CD14-positive monocyte (primary cell): ENCODE results near the gene ENTHD1. TPM values are rescaled to one million over a fixed set of nuclear protein-coding genes. Genes with fewer than 3 reads are reported as not detected.

ENCODE experiments used
- DNase-seq, 3 donors: peaks; one replicate each; pipeline ENCODE4 v3.0.0-alpha.2; 2011 to 2022
- H2AFZ ChIP-seq: 2 replicates; pipeline ENCODE4 v1.6.0; 2012; ENCODE audit warnings: mild to moderate bottlenecking, low read depth, low read length, inconsistent platforms; ENCODE audit not compliant: insufficient read depth, poor library complexity, severe bottlenecking
- H3K27ac ChIP-seq, 2 donors: 1 replicate in 1 of 2; 2 replicates in 1 of 2; pipeline ENCODE4 v1.5.1; 2012 to 2013; ENCODE audit warnings: low read length in 2 of 2, control low read depth in 1 of 2, inconsistent platforms in 1 of 2, low read depth in 1 of 2, mild to moderate bottlenecking in 1 of 2
- H3K27me3 ChIP-seq, 2 donors: one replicate each; pipeline versions ENCODE4 v1.6.0 to v1.6.1; 2011 to 2013; ENCODE audit warnings: low read length in 2 of 2; ENCODE audit not compliant: control insufficient read depth in 2 of 2, insufficient read depth in 2 of 2
- H3K36me3 ChIP-seq, 2 donors: replicated peaks in 1 of 2; 1 replicate in 1 of 2; 2 replicates in 1 of 2; pipeline versions ENCODE4 v1.5.1 to v1.6.1; 2012 to 2013; ENCODE audit warnings: low read length in 2 of 2, control low read depth in 1 of 2, inconsistent platforms in 1 of 2, mild to moderate bottlenecking in 1 of 2; ENCODE audit not compliant: insufficient read depth in 2 of 2, control insufficient read depth in 1 of 2
- H3K4me1 ChIP-seq, 2 donors: 1 replicate in 1 of 2; 2 replicates in 1 of 2; pipeline versions ENCODE4 v1.5.1 to v1.6.1; 2012 to 2013; ENCODE audit warnings: low read length in 2 of 2, control low read depth in 1 of 2, inconsistent platforms in 1 of 2, mild to moderate bottlenecking in 1 of 2, moderate library complexity in 1 of 2; ENCODE audit not compliant: insufficient read depth in 2 of 2, control insufficient read depth in 1 of 2
- H3K4me2 ChIP-seq: replicated peaks from 2 replicates; pipeline ENCODE3; 2012; ENCODE audit warnings: low read length, moderate library complexity, mild to moderate bottlenecking; ENCODE audit not compliant: poor library complexity, severe bottlenecking; ENCODE audit errors: extremely low read depth
- H3K4me3 ChIP-seq, 3 experiments: fragments of 200-600 bp in 1 of 3; sonication (generic) in 1 of 3; replicated peaks in 1 of 3; 1 replicate in 2 of 3; 2 replicates in 1 of 3; pipeline ENCODE4 v1.5.1; 2011 to 2013; ENCODE audit warnings: low read length in 3 of 3, mild to moderate bottlenecking in 3 of 3, control low read depth in 2 of 3, low read depth in 2 of 3, inconsistent platforms in 1 of 3, moderate library complexity in 1 of 3
- H3K79me2 ChIP-seq: 2 replicates; pipeline ENCODE4 v1.6.0; 2012; ENCODE audit warnings: mild to moderate bottlenecking, control low read depth, inconsistent platforms, low read length, moderate library complexity; ENCODE audit not compliant: insufficient read depth
- H3K9ac ChIP-seq: 2 replicates; pipeline ENCODE4 v1.6.0; 2017; ENCODE audit warnings: low read length, mild to moderate bottlenecking; ENCODE audit not compliant: insufficient read depth, poor library complexity, severe bottlenecking
- H3K9me3 ChIP-seq, 2 donors: replicated peaks in 1 of 2; 1 replicate in 1 of 2; 2 replicates in 1 of 2; pipeline versions ENCODE4 v1.5.1 to v1.6.1; 2012 to 2013; ENCODE audit warnings: low read length in 2 of 2, control low read depth in 1 of 2; ENCODE audit not compliant: control insufficient read depth in 1 of 2, insufficient read depth in 1 of 2
- H4K20me1 ChIP-seq: 2 replicates; pipeline ENCODE4 v1.6.0; 2012; ENCODE audit warnings: mild to moderate bottlenecking, low read length, control low read depth, moderate library complexity; ENCODE audit not compliant: insufficient read depth
- H3K27ac Mint-ChIP-seq, 7 donors: one replicate each; pipeline ENCODE4 v1.8.0; 2020; ENCODE audit warnings: mild to moderate bottlenecking in 7 of 7, mixed read lengths in 7 of 7, moderate library complexity in 6 of 7, inconsistent platforms in 2 of 7
- H3K27me3 Mint-ChIP-seq, 3 donors: one replicate each; pipeline ENCODE4 v1.8.0; 2021 to 2022; ENCODE audit warnings: low read depth in 3 of 3, mild to moderate bottlenecking in 3 of 3, mixed read lengths in 3 of 3, moderate library complexity in 3 of 3, inconsistent platforms in 1 of 3
- H3K36me3 Mint-ChIP-seq, 2 donors: one replicate each; pipeline ENCODE4 v1.8.0; 2020; ENCODE audit warnings: mixed read lengths in 2 of 2, inconsistent platforms in 1 of 2, mild to moderate bottlenecking in 1 of 2
- H3K4me1 Mint-ChIP-seq: one replicate; pipeline ENCODE4 v1.8.0; 2020; ENCODE audit warnings: mild to moderate bottlenecking, mixed read lengths
- H3K4me3 Mint-ChIP-seq, 2 donors: one replicate each; pipeline ENCODE4 v1.8.0; 2020; ENCODE audit warnings: mild to moderate bottlenecking in 2 of 2, mixed read lengths in 2 of 2, moderate library complexity in 1 of 2
- H3K9me3 Mint-ChIP-seq, 7 donors: one replicate each; pipeline ENCODE4 v1.8.0; 2020 to 2022; ENCODE audit warnings: mixed read lengths in 7 of 7, mild to moderate bottlenecking in 6 of 7, moderate library complexity in 6 of 7, inconsistent platforms in 2 of 7
- WGBS: methylation state at CpG from one replicate; pipeline ENCODE4 v1.1.5; 2013; ENCODE audit warnings: missing lambda C conversion rate; ENCODE audit not compliant: insufficient coverage; 5-methylcytosine and 5-hydroxymethylcytosine counted together
- intact Hi-C, 2 donors: fragments of 100-400 bp; cut with micrococcal nuclease; formaldehyde crosslinking; loops; one replicate each; pipeline versions ENCODE4 v1.15.0 to v1.15.1; 2023
- polyA plus RNA-seq, 3 donors: library from polyadenylated mRNA; depleted of rRNA in 1 of 3; unstranded in 2 of 3; stranded (reverse) in 1 of 3; fragments of 300-500 nt in 2 of 3; fragments of >200 nt in 1 of 3; fragmentation: Illumina TruSeq in 2 of 3; gene quantifications; 1 replicate in 2 of 3; 2 replicates in 1 of 3; pipeline ENCODE4 v1.2.3, GENCODE V29; 2012 to 2021
- TF ChIP-seq, protein P1 (sequence below): fragments of 200-600 bp; IDR thresholded peaks from one replicate; pipeline ENCODE4 v1.8.0; 2022; ENCODE audit warnings: antibody characterized with exemption, mild to moderate bottlenecking

ENTHD1 gene
- polyA plus RNA-seq, 3 donors = not detected

DNA sequence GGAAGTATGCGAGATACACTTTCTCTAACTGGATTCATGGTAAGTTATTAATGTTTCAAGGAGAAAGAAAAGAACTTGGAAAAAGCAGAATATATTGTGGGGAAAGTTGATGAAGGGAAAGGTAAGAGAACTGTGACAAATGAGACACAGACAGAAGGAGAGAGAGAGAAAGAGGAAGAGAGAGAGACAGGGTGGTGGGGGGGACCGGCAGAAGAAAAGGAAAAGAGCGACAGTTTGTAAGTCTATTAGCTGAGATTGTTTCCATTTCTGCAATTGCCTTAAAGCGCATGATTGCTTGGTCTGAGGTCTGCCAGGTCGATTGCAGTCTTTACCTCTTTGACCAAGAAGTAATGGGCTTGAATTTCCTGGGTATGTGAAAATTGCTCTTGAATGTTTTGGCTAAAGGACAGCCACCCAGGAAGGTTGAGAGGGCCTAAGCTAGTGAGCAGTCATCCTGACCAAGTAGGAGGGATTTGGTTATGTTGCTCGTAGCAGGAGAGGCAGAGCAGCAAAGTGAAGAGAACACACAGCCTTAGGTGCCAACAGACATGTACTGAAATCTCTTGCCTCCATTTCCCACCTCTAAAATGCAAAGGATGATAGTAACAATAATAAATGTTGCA lies 43.1 kb upstream of the ENTHD1 start:
- peaks cover 22 to 33% (median 24%) of the 10 kb centered on the region in 3 donors for H3K27me3 Mint-ChIP-seq
- TF ChIP-seq, protein P1, sequence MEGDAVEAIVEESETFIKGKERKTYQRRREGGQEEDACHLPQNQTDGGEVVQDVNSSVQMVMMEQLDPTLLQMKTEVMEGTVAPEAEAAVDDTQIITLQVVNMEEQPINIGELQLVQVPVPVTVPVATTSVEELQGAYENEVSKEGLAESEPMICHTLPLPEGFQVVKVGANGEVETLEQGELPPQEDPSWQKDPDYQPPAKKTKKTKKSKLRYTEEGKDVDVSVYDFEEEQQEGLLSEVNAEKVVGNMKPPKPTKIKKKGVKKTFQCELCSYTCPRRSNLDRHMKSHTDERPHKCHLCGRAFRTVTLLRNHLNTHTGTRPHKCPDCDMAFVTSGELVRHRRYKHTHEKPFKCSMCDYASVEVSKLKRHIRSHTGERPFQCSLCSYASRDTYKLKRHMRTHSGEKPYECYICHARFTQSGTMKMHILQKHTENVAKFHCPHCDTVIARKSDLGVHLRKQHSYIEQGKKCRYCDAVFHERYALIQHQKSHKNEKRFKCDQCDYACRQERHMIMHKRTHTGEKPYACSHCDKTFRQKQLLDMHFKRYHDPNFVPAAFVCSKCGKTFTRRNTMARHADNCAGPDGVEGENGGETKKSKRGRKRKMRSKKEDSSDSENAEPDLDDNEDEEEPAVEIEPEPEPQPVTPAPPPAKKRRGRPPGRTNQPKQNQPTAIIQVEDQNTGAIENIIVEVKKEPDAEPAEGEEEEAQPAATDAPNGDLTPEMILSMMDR = no peak
- Histone ChIP-seq H3K27me3 (peaks cover 4 to 16% of the 10 kb centered on the region in 2 donors), H4K20me1 (no peaks in the 10 kb centered on the region), H3K79me2 (no peaks in the 10 kb centered on the region), H3K4me3 (no peak overlapping the region), H3K9ac (no peak overlapping the region), H2AFZ (no peak overlapping the region), H3K36me3 (no peaks in the 10 kb centered on the region), H3K9me3 (no peaks in the 10 kb centered on the region), H3K4me2 (no peak overlapping the region), H3K27ac (no peak overlapping the region), H3K4me1 (peaks cover 0 to 7% of the 10 kb centered on the region in 2 donors)
- intact Hi-C loops = loop anchor here in 1 of 2 donors (10.0 kb wide), 1 partner anchor 58 kb away; the partner anchor contains the start of gene FAM83F
- no peak for DNase-seq
- peak overlapping the region in 1 of 2 donors; percentile 54 for H3K4me3 Mint-ChIP-seq
- peaks cover 21% of the 10 kb centered on the region for H3K4me1 Mint-ChIP-seq
- peak overlapping the region in 1 of 7 donors; percentile 22 for H3K27ac Mint-ChIP-seq
- no peaks in the 10 kb centered on the region for H3K36me3 Mint-ChIP-seq
- H3K9me3 Mint-ChIP-seq = no peaks in the 10 kb centered on the region
- WGBS = 19% methylated on average over 5 of the region's 6 CpGs

DNA sequence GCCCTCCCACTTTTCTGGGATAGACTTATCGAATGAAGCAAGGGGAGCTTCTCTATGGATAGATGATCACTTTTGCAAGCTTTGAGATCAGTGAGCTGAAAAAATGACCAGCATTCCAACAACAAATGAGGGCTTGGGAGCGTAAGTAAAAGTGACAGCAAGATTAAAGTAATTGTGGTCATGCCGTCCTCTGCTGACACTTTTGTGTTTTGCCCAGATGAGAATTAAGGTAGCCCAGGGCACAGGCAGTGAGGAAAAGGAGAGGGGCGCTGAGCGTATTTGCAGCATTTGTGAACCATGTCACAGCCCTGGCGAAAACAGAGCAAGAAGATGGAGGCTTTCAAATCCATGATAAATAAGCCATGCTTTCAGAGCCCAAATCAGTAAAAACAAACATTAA lies 42.1 kb upstream of the ENTHD1 start:
- H2AFZ ChIP-seq = no peak overlapping the region
- Mint-ChIP-seq H3K27me3 (peaks cover 22 to 33% (median 24%) of the 10 kb centered on the region in 3 donors), H3K27ac (no peak overlapping the region)

More for the DNA sequence above, 42.1 kb upstream of the ENTHD1 start:
- no peak for DNase-seq
- no peaks in the 10 kb centered on the region for H3K9me3 Mint-ChIP-seq
- intact Hi-C loops = loop anchor here in 1 of 2 donors (10.0 kb wide), 1 partner anchor 59 kb away; the partner anchor contains the start of gene FAM83F
- H3K9me3 ChIP-seq = no peaks in the 10 kb centered on the region
- peaks cover 6 to 16% of the 10 kb centered on the region in 2 donors for H3K4me1 ChIP-seq
- H3K4me1 Mint-ChIP-seq = peaks cover 21% of the 10 kb centered on the region
- H3K4me2 ChIP-seq = no peak overlapping the region
- peaks cover 4 to 16% of the 10 kb centered on the region in 2 donors for H3K27me3 ChIP-seq
- peak overlapping the region in 1 of 2 donors; percentile 54 for H3K4me3 Mint-ChIP-seq
- no peak overlapping the region for H3K9ac ChIP-seq
- no peaks in the 10 kb centered on the region for H3K36me3 ChIP-seq
- no peak overlapping the region for H3K4me3 ChIP-seq
- 67% methylated on average over 2 of the region's 6 CpGs for WGBS
- TF ChIP-seq, protein P1 = no peak
- H4K20me1 ChIP-seq = no peaks in the 10 kb centered on the region
- no peak overlapping the region for H3K27ac ChIP-seq
- no peaks in the 10 kb centered on the region for H3K36me3 Mint-ChIP-seq
- H3K79me2 ChIP-seq = no peaks in the 10 kb centered on the region
